ENCODE measurements around the gene TBL3. TPM values are rescaled to one million over a fixed set of nuclear protein-coding genes. Genes with fewer than 3 reads are reported as not detected.

Gene TBL3
- total and polyA plus RNA-seq, 9 of the 15 experiments (the other 6 are each of a cell fraction or from before 2014, with no cell fraction given), result 0.97 to 117 (median 24.5) TPM

- DNase-seq (ENCODE audit: extremely low read depth in 1 of 4, low spot score in 3 of 4) (peak; percentile 41 to 64 (median 55)), ATAC-seq (no peak), FAIRE-seq (no peak)
- H3K79me2 ChIP-seq (ENCODE audit: control insufficient read depth, insufficient read depth, low read length), result no peaks in the 10 kb centered on the region
- H3K9me1 ChIP-seq (ENCODE audit: control insufficient read depth, insufficient read depth, low read length), result no peaks in the 10 kb centered on the region
- H3K4me1 ChIP-seq (replicated peaks in 1 of 2; ENCODE audit: control insufficient read depth in 2 of 2, insufficient read depth in 2 of 2, low read length in 2 of 2), result peaks cover 16 to 61% of the 10 kb centered on the region in 2 experiments; a peak in 4 of 5 replicates
- WGBS (ENCODE audit: insufficient coverage, low coverage, missing lambda C conversion rate), result 41% methylated on average over 12 of the region's 33 CpGs
- TF ChIP-seq, protein P1, sequence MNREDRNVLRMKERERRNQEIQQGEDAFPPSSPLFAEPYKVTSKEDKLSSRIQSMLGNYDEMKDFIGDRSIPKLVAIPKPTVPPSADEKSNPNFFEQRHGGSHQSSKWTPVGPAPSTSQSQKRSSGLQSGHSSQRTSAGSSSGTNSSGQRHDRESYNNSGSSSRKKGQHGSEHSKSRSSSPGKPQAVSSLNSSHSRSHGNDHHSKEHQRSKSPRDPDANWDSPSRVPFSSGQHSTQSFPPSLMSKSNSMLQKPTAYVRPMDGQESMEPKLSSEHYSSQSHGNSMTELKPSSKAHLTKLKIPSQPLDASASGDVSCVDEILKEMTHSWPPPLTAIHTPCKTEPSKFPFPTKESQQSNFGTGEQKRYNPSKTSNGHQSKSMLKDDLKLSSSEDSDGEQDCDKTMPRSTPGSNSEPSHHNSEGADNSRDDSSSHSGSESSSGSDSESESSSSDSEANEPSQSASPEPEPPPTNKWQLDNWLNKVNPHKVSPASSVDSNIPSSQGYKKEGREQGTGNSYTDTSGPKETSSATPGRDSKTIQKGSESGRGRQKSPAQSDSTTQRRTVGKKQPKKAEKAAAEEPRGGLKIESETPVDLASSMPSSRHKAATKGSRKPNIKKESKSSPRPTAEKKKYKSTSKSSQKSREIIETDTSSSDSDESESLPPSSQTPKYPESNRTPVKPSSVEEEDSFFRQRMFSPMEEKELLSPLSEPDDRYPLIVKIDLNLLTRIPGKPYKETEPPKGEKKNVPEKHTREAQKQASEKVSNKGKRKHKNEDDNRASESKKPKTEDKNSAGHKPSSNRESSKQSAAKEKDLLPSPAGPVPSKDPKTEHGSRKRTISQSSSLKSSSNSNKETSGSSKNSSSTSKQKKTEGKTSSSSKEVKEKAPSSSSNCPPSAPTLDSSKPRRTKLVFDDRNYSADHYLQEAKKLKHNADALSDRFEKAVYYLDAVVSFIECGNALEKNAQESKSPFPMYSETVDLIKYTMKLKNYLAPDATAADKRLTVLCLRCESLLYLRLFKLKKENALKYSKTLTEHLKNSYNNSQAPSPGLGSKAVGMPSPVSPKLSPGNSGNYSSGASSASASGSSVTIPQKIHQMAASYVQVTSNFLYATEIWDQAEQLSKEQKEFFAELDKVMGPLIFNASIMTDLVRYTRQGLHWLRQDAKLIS (CRISPR knock-in tag; IDR thresholded peaks at IDR 0.05), result no peak
- TF ChIP-seq SPI1 (IDR thresholded peaks at IDR 0.05; ENCODE audit: borderline replicate concordance, low read depth, low read length) (no peak), POLR2G (IDR thresholded peaks at IDR 0.05; ENCODE audit: low read depth, low read length) (0 out of 2 replicates have a peak, but pooled peaks have one; percentile 4), RNF2 (IDR thresholded peaks at IDR 0.05) (no peak), PPARD (CRISPR knock-in tag; IDR thresholded peaks at IDR 0.05) (no peak), CC2D1A (IDR thresholded peaks at IDR 0.05) (no peak), NCOA4 (IDR thresholded peaks at IDR 0.05; ENCODE audit: partially characterized antibody) (no peak), EGR1 (conservative IDR thresholded peaks at IDR 0.05) (peak; percentile 77), SOX6 (IDR thresholded peaks at IDR 0.05) (no peak), MXI1 (IDR thresholded peaks at IDR 0.05; ENCODE audit: low read depth, low read length) (no peak), ARID1B (IDR thresholded peaks at IDR 0.05) (no peak)
- TF ChIP-seq, protein P2, sequence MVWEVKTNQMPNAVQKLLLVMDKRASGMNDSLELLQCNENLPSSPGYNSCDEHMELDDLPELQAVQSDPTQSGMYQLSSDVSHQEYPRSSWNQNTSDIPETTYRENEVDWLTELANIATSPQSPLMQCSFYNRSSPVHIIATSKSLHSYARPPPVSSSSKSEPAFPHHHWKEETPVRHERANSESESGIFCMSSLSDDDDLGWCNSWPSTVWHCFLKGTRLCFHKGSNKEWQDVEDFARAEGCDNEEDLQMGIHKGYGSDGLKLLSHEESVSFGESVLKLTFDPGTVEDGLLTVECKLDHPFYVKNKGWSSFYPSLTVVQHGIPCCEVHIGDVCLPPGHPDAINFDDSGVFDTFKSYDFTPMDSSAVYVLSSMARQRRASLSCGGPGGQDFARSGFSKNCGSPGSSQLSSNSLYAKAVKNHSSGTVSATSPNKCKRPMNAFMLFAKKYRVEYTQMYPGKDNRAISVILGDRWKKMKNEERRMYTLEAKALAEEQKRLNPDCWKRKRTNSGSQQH (CRISPR knock-in tag; IDR thresholded peaks at IDR 0.05), result no peak
- H3K36me3 ChIP-seq (ENCODE audit: control insufficient read depth, insufficient read depth, low read length), result no peaks in the 10 kb centered on the region
- intact Hi-C loops (cut with micrococcal nuclease) (no loop called here), in situ Hi-C loops (cut with MboI) (no loop called here)
- no peaks in the 10 kb centered on the region for H4K20me1 ChIP-seq (replicated peaks; ENCODE audit: control insufficient read depth, insufficient read depth, low read length)
- no peak within 1 kb of the TSS for H3K4me2 ChIP-seq (ENCODE audit: insufficient read depth, low read length)
- no peaks in the 10 kb centered on the region for H3K9me3 ChIP-seq (replicated peaks; ENCODE audit: control insufficient read depth, insufficient read depth, low read depth, low read length)
- ChIA-PET CTCF (ENCODE audit: low intra/inter-chr PET ratio) (no interaction called here), POLR2A (interaction anchor here (0.6 to 1.3 kb wide), 4 partner anchors 16 to 134 kb away, joined by 3 to 4 read pairs (median 4); no protein-coding TSS in a partner anchor)
- no peaks in the 10 kb centered on the region for H3K27me3 ChIP-seq (ENCODE audit: control insufficient read depth in 2 of 2, insufficient read depth in 2 of 2, low read length in 2 of 2)
- peak within 1 kb of the TSS in 1 of 2 experiments; percentile 77; a peak in 2 of 4 replicates for H3K9ac ChIP-seq (ENCODE audit: insufficient read depth in 1 of 2, low read depth in 2 of 2, low read length in 2 of 2)
- BruUV-seq (replicated peaks), result no TSS peak
- H3K27ac ChIP-seq (ENCODE audit: extremely low read depth, low read depth, low read length), result no peak within 1 kb of the TSS
- H2AFZ ChIP-seq (ENCODE audit: low read depth, low read length), result peak within 1 kb of the TSS; percentile 62; the same call in 1 of the 2 replicates
- H3K4me3 ChIP-seq, result peak within 1 kb of the TSS; percentile 11
These were observed 47.7 kb downstream of the TBL3 start, which contains the start of gene NPW for GRCh38 chr16:2019518-2019920. Gene NPW, plus strand, starts transcription at chr16:2019785.
